ENCODE measurements around the gene ORMDL1. TPM values are rescaled to one million over a fixed set of nuclear protein-coding genes. Genes with fewer than 3 reads are reported as not detected.
"Not testable (repeated sequence)": the region's sequence is repeated elsewhere in the genome, so short reads cannot be mapped to it uniquely, and the experiment has no call there.

The ORMDL1 gene
- total RNA-seq, 1 experiment from 2014 or later = 94.5 TPM

GRCh38 chr2:189798312-189799029 is 14.3 kb upstream of the ORMDL1 start:
- H3K4me3 ChIP-seq = no peak overlapping the region
- no peaks in the 10 kb centered on the region for H3K27me3 ChIP-seq (replicated peaks)
- peaks cover 21% of the 10 kb centered on the region for H3K4me1 ChIP-seq (replicated peaks)
- H3K27ac ChIP-seq = no peak overlapping the region; the same call in 1 of the 2 replicates
- peak in 1 of 2 experiments; percentile 61 for DNase-seq (ENCODE audit: low read depth in 1 of 2, low spot score in 2 of 2)
- peaks cover 54% of the 10 kb centered on the region for H3K36me3 ChIP-seq
- no peaks in the 10 kb centered on the region for H3K9me3 ChIP-seq (replicated peaks)

- no peak for DNase-seq (ENCODE audit: low read depth in 1 of 2, low spot score in 2 of 2)
- H3K9me3 ChIP-seq (replicated peaks) = no peaks in the 10 kb centered on the region
- peaks cover 57% of the 10 kb centered on the region for H3K36me3 ChIP-seq
- H3K4me1 ChIP-seq (replicated peaks) = peaks cover 21% of the 10 kb centered on the region
- H3K27me3 ChIP-seq (replicated peaks) = no peaks in the 10 kb centered on the region
- no peak overlapping the region for H3K27ac ChIP-seq
- no peak overlapping the region for H3K4me3 ChIP-seq
Observed at GRCh38 chr2:189797902-189798301, 13.8 kb upstream of the ORMDL1 start.

GRCh38 chr2:189794310-189794709 is 10.2 kb upstream of the ORMDL1 start:
- DNase-seq (ENCODE audit: low read depth in 1 of 2, low spot score in 2 of 2) = no peak
- no peaks in the 10 kb centered on the region for H3K9me3 ChIP-seq (replicated peaks)
- H3K4me3 ChIP-seq = no peak overlapping the region
- no peaks in the 10 kb centered on the region for H3K27me3 ChIP-seq (replicated peaks)
- H3K36me3 ChIP-seq = peaks cover 58% of the 10 kb centered on the region
- H3K27ac ChIP-seq = no peak overlapping the region
- peaks cover 14% of the 10 kb centered on the region for H3K4me1 ChIP-seq (replicated peaks)

GRCh38 chr2:189791338-189792042 is 7.4 kb upstream of the ORMDL1 start:
- no peaks in the 10 kb centered on the region for H3K4me1 ChIP-seq (replicated peaks)
- no peak overlapping the region for H3K4me3 ChIP-seq
- H3K36me3 ChIP-seq = peaks cover 39% of the 10 kb centered on the region
- DNase-seq (ENCODE audit: low read depth in 1 of 2, low spot score in 2 of 2) = no peak
- no peaks in the 10 kb centered on the region for H3K27me3 ChIP-seq (replicated peaks)
- no peaks in the 10 kb centered on the region for H3K9me3 ChIP-seq (replicated peaks)
- no peak overlapping the region for H3K27ac ChIP-seq

- DNase-seq (ENCODE audit: low read depth in 1 of 2, low spot score in 2 of 2) = no peak
- Histone ChIP-seq H3K9me3 (replicated peaks) (no peaks in the 10 kb centered on the region), H3K27ac (peak overlapping the region; percentile 66), H3K36me3 (peaks cover 43% of the 10 kb centered on the region), H3K4me3 (peak overlapping the region; percentile 70), H3K27me3 (replicated peaks) (no peaks in the 10 kb centered on the region), H3K4me1 (replicated peaks) (peaks cover 13% of the 10 kb centered on the region)
Observed at GRCh38 chr2:189783451-189783926, 650 bp downstream of the ORMDL1 start.

- no peaks in the 10 kb centered on the region for H3K27me3 ChIP-seq (replicated peaks)
- no peak overlapping the region for H3K27ac ChIP-seq
- H3K4me3 ChIP-seq = no peak overlapping the region
- DNase-seq (ENCODE audit: low read depth in 1 of 2, low spot score in 2 of 2) = no peak
- peaks cover 56% of the 10 kb centered on the region for H3K36me3 ChIP-seq
- peaks cover 13% of the 10 kb centered on the region for H3K4me1 ChIP-seq (replicated peaks)
- H3K9me3 ChIP-seq (replicated peaks) = no peaks in the 10 kb centered on the region
Observed at GRCh38 chr2:189782221-189782671, 1.9 kb downstream of the ORMDL1 start.

- no peak for DNase-seq (ENCODE audit: low read depth in 1 of 2, low spot score in 2 of 2)
- Histone ChIP-seq H3K36me3 (peaks cover 83% of the 10 kb centered on the region), H3K4me1 (replicated peaks) (no peaks in the 10 kb centered on the region), H3K27me3 (replicated peaks) (no peaks in the 10 kb centered on the region), H3K27ac (no peak overlapping the region), H3K4me3 (no peak overlapping the region), H3K9me3 (replicated peaks) (no peaks in the 10 kb centered on the region)
Observed at GRCh38 chr2:189772212-189772611, 11.9 kb downstream of the ORMDL1 start.

- H3K27ac ChIP-seq = no peak overlapping the region
- H3K4me1 ChIP-seq (replicated peaks) = no peaks in the 10 kb centered on the region
- H3K27me3 ChIP-seq (replicated peaks) = no peaks in the 10 kb centered on the region
- no peaks in the 10 kb centered on the region for H3K9me3 ChIP-seq (replicated peaks)
- no peak for DNase-seq (ENCODE audit: low read depth in 1 of 2, low spot score in 2 of 2)
- H3K4me3 ChIP-seq = no peak overlapping the region
- H3K36me3 ChIP-seq = peaks cover 76% of the 10 kb centered on the region
Observed at GRCh38 chr2:189770590-189771322, 13.4 kb downstream of the ORMDL1 start.

- Histone ChIP-seq H3K4me3 (peak overlapping the region; percentile 63; the same call in 1 of the 2 replicates), H3K27ac (no peak overlapping the region), H3K4me1 (replicated peaks) (peaks cover 9% of the 10 kb centered on the region), H3K36me3 (peaks cover 15% of the 10 kb centered on the region), H3K9me3 (replicated peaks) (no peaks in the 10 kb centered on the region), H3K27me3 (replicated peaks) (no peaks in the 10 kb centered on the region)
- DNase-seq (ENCODE audit: low read depth in 1 of 2, low spot score in 2 of 2) = no peak
Observed at GRCh38 chr2:189763908-189764661, 20.1 kb downstream of the ORMDL1 start.

GRCh38 chr2:189762551-189763298 is 21.4 kb downstream of the ORMDL1 start, which contains the start of gene OSGEPL1:
OSGEPL1 (minus strand) TSS chr2:189762792; CDS start chr2:189761640, 1,152 bp downstream.
- peak within 1 kb of the TSS; percentile 63 for H3K4me3 ChIP-seq
- no peaks in the 10 kb centered on the region for H3K9me3 ChIP-seq (replicated peaks)
- DNase-seq (ENCODE audit: low read depth in 1 of 2, low spot score in 2 of 2) = peak; percentile 91 to 92
- H3K36me3 ChIP-seq = peaks cover 6% of the 10 kb centered on the region
- H3K27me3 ChIP-seq (replicated peaks) = no peaks in the 10 kb centered on the region
- H3K27ac ChIP-seq = peak within 1 kb of the TSS; percentile 49
- H3K4me1 ChIP-seq (replicated peaks) = peaks cover 9% of the 10 kb centered on the region

- Histone ChIP-seq H3K4me1 (replicated peaks) (peaks cover 9% of the 10 kb centered on the region), H3K27me3 (replicated peaks) (no peaks in the 10 kb centered on the region), H3K36me3 (peaks cover 6% of the 10 kb centered on the region), H3K4me3 (peak overlapping the region; percentile 63), H3K9me3 (replicated peaks) (no peaks in the 10 kb centered on the region), H3K27ac (peak overlapping the region; percentile 49)
- no peak for DNase-seq (ENCODE audit: low read depth in 1 of 2, low spot score in 2 of 2)
Observed at GRCh38 chr2:189762229-189762550, 21.9 kb downstream of the ORMDL1 start.

GRCh38 chr2:189760154-189760553 is 24.0 kb downstream of the ORMDL1 start:
- not testable (repeated sequence) for H3K4me1 ChIP-seq (replicated peaks); H3K9me3 ChIP-seq (replicated peaks); DNase-seq (ENCODE audit: low read depth in 1 of 2, low spot score in 2 of 2); H3K27ac ChIP-seq; H3K4me3 ChIP-seq; H3K36me3 ChIP-seq; H3K27me3 ChIP-seq (replicated peaks)
